OCI-M2 (cell line): ENCODE measurements around the gene MCF2L.

Experiments
- DNase-seq: peaks from one replicate; lab custom pipeline; 2025; ENCODE audit not compliant: unreplicated experiment; lab: John Stamatoyannopoulos, UW

MCF2L gene

GRCh38 chr13:112963641-112964040, 5.4 kb upstream of the MCF2L start:
- DNase-seq: no peak

GRCh38 chr13:112964971-112965492, 4.0 kb upstream of the MCF2L start:
- DNase-seq: no peak

- DNase-seq: no peak
Measured at GRCh38 chr13:112965573-112966115, 3.4 kb upstream of the MCF2L start.

- DNase-seq: no peak
Measured at GRCh38 chr13:112966776-112967175, 2.2 kb upstream of the MCF2L start.

GRCh38 chr13:112967686-112968379, 1.2 kb upstream of the MCF2L start:
- no peak for DNase-seq

GRCh38 chr13:112968380-112968909, 569 bp upstream of the MCF2L start:
- no peak for DNase-seq

- DNase-seq: no peak
Measured at GRCh38 chr13:112969692-112970338, 801 bp downstream of the MCF2L start.

- no peak for DNase-seq
Measured at GRCh38 chr13:112970552-112971287, 1.7 kb downstream of the MCF2L start.

- DNase-seq: no peak
Measured at GRCh38 chr13:112971288-112971643, 2.3 kb downstream of the MCF2L start.

- no peak for DNase-seq
Measured at GRCh38 chr13:112972258-112972657, 3.2 kb downstream of the MCF2L start.

GRCh38 chr13:112972867-112973576, 4.0 kb downstream of the MCF2L start:
- DNase-seq: no peak

GRCh38 chr13:112973577-112973951, 4.5 kb downstream of the MCF2L start:
- DNase-seq: no peak

GRCh38 chr13:112974125-112974524, 5.1 kb downstream of the MCF2L start:
- DNase-seq: no peak

GRCh38 chr13:112974671-112975070, 5.7 kb downstream of the MCF2L start:
- DNase-seq: no peak

- no peak for DNase-seq
Measured at GRCh38 chr13:112975401-112975939, 6.5 kb downstream of the MCF2L start.

- no peak for DNase-seq
Measured at GRCh38 chr13:112976526-112976925, 7.5 kb downstream of the MCF2L start.

GRCh38 chr13:112977091-112977490, 8.1 kb downstream of the MCF2L start:
- no peak for DNase-seq

GRCh38 chr13:112977525-112977924, 8.5 kb downstream of the MCF2L start:
- no peak for DNase-seq

- DNase-seq: no peak
Measured at GRCh38 chr13:112978561-112979405, 9.8 kb downstream of the MCF2L start.
